ENCODE data around the gene ABCA10.

Gene ABCA10

DNA sequence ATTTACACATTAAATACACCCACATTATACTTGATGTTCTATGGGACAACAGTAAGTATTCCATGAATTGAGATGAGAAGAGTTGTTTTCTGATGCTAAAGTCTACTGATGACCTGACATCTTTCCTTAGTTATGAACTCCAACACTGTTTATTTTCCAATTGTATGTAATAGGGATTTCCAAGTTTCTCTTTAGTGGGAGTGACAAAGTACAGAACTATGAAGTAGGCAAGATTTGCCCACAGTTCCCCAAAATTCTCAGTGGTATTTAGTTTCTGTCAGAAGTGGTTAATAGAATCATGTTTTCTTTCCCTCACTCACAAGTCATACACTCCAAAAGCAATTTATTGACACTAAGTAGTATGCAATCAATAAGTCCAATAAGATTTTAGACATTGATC lies 64.4 kb downstream of the ABCA10 start:
- no peak for ATAC-seq

GRCh38 chr17:69159418-69159817 lies 69.2 kb downstream of the ABCA10 start:
- ATAC-seq, result no peak

GRCh38 chr17:69154267-69154666 lies 74.4 kb downstream of the ABCA10 start:
- ATAC-seq, result no peak

DNA sequence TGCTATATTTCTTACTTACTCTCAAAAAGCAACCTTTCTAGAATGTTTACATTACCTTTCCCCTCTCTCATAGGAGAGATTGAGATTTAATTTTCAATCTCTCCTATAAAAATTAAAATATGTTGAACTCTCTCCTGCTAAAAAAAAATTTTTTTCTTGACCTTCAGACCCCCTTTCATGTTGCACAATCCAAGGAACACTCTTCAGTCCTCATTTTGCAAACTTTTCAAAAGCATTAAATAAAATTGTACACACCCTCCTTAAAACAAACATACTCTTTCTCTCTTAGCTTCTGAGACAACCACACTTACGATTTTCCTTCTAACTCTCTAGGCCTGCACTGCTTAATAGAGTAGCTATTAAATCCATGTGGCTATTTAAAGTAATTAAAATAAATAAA lies 78.3 kb downstream of the ABCA10 start:
- ATAC-seq, result no peak

DNA sequence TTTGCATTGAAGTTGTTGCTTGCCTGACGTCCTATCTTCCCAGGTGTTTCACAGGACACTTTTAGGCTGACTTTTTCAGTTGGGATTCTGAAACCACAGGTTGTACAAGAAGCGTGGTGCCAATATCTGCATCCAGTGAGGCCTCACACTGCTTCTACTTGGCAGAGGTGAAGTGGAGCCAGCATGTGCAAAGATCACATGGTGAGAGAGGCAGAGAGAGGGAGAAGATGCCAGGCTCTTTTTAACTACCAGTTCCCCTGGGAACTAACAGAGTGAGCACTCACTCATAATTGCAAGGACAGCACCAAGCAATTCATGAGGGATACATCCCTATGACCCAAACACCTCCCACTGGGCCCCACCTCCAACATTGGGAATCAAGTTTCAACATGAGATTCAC lies 81.2 kb downstream of the ABCA10 start:
- no peak for ATAC-seq

GRCh38 chr17:69144331-69145255 lies 84.0 kb downstream of the ABCA10 start:
- no peak for ATAC-seq

DNA sequence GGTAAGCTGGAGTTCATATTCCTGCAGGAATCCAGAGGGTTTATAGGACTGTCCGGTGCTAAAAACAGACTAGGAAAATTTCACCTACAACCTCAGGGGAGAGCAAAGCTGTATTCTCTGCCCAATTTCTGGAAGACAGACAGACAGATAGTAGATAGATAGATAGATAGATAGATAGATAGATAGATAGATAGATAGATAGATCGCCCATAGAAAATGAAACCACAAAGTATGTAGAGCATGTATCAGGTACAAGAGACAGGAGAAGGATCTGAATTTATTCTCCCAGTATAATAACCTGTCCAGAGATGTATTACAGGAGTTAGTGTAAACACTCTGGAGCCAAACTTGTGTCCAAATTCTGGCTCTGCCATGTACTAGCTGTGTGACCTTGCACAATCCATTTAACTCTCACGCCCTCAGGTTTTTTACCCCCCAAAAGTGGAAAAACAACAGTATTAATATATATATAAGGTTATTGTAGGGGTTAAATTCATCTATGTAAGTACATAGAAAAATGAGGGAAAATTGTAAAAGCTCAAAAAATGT lies 84.9 kb downstream of the ABCA10 start:
- no peak for ATAC-seq

DNA sequence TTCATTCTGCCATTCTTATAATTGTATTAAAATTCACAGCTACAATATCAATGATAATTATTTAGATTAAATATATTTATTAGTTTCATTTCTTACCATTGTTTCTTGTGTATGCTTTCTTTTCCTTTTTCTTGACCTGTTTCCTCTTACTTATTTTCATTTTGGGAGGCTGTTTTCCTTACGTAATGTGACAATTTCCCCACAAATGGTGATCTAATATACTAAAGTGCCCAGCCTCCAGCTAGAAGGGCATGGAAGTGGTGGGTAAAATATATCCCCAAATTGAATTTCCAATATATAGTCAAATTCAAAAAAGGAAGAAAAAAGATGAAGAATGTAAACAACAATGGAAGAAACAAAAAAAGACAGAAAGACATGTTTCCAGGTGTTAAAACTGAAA lies 85.5 kb downstream of the ABCA10 start:
- no peak for ATAC-seq

- ATAC-seq, result no peak
Measured at GRCh38 chr17:69142175-69142802, 86.3 kb downstream of the ABCA10 start.

GRCh38 chr17:69141431-69142174 lies 87.0 kb downstream of the ABCA10 start, which contains the start of gene ABCA6:
Gene ABCA6 (minus strand): TSS chr17:69141895. CDS start chr17:69140703, 1,192 bp downstream.
- no peak for ATAC-seq

DNA sequence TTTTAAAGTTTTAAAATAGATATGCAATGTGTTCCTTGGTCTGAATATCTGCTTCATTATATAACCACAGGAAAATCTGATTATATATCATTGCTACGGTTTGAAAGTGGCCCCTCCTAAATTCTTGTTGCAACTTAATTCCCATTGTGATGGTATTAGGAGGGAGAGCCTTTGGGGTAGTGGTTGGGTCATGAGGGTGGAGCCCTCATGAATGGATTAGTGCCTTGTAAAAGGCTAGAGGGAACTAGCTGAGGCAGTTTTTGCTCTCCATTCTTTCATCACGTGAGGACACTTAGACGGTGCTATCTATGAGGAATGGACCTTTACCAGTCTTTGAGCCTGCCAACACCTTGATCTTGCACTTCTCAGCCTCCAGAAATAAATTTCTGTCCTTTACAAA lies 94.5 kb downstream of the ABCA10 start:
- ATAC-seq, result no peak

DNA sequence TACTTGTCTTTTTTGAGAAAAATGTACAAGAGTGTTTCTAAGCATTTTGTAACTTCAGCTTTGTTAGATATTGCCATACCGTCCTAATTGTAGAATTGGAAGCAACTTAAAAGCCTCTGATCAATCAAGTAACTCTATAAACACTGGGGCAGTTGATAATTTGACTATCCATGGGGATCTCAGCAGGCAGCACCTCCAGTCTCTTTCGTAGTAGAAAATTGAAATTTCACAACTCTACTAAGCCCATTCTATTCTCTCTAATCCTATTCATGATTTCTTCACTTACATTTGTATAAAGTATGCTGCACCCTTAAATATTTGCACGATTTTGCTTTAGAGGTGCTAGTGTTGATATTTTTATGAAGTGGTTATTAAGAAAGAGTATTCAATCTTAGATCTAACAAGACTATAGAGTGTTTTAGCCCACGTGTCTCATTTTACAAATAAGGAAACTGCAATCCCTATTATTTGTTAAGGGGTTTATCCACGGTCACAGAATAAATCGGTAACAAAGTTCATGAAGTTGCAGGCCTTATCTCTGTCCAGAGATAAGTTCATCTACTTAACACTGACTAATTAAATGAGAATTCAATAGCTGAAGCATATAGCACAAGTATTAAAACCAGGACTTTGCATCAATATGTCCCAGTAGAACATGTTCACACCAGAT lies 97.9 kb downstream of the ABCA10 start:
- ATAC-seq, result no peak

- no peak for ATAC-seq
Measured at GRCh38 chr17:69123626-69124025, 105.0 kb downstream of the ABCA10 start.

- no peak for ATAC-seq
Measured at GRCh38 chr17:69122065-69122464, 106.6 kb downstream of the ABCA10 start.

- no peak for ATAC-seq
Measured at GRCh38 chr17:69117855-69118784, 110.5 kb downstream of the ABCA10 start.

- no peak for ATAC-seq
Measured at GRCh38 chr17:69111794-69112193, 116.8 kb downstream of the ABCA10 start.

DNA sequence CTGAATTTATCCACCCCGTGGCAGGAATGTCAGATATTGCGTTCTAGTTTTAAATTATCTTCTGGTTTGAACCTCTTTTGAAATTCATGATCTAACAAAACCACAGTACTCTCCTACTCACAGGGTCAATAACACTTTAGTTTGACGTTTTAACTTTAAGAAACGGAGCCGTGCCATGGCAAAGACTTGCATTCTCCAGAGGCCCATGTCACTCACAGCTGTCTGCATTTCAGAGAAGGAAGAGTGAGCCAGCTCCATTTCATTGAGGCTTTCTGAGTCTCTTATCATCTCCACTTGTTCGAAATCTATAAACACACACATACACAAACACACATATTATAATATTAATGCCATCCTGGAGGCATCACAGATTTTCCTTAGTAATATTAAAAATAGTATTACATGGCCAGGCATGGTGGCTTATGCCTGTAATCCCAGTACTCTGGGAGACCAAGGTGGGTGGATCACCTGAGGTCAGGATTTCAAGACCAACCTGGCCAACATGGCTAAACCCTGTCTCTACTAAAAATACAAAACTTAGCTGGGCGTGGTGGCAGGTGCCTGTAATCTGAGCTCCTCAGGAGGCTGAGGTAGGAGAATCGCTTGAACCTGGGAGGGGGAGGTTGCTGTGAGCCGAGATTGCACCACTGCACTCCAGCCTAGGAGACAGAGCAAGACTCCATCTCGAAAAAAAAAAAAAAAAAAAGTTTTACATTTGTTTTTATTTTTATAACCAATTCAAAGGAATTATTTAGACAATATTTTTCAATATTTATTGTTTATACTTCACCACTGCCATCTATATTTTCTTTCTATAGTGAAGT lies 122.5 kb downstream of the ABCA10 start:
- ATAC-seq, result no peak

GRCh38 chr17:69103557-69104233 lies 124.9 kb downstream of the ABCA10 start:
- ATAC-seq, result no peak

GRCh38 chr17:69098625-69099024 lies 130.0 kb downstream of the ABCA10 start:
- no peak for ATAC-seq

Data from activated CD4-positive, CD25-positive, alpha-beta regulatory T cell treated with anti-CD3 and anti-CD28 coated beads, Interleukin-2, amount 50 U/mL, for 24 hours (primary cell).